Fibroblast of skin of right quadriceps (primary cell): Measurements from ENCODE around the gene G6PD.
"Not testable (repeated sequence)": the region's sequence is repeated elsewhere in the genome, so short reads cannot be mapped to it uniquely, and the experiment has no call there.

Source experiments
- DNase-seq: peaks from one replicate; pipeline ENCODE4 v3.0.0-alpha.2; 2013

G6PD gene

DNA sequence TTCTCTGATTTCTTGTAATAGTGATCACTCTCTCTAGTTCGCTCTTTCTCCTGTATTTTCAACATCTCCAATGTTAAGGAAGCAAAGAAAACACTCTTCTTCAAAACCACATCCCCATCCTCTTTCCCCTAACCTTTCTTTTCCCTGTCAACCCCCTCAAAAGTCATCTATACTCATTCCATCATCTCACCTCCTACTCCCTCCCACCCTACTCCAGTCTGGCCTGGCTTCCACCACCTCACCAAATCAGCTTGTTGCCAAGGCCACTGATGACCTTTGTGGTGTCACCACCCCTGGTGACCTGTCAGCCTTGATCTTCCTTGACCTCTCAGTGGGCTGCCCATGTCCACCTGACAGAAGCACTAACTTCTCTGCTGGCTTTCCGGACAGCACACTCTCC, 32.9 kb downstream of the G6PD start:
- no peak for DNase-seq

DNA sequence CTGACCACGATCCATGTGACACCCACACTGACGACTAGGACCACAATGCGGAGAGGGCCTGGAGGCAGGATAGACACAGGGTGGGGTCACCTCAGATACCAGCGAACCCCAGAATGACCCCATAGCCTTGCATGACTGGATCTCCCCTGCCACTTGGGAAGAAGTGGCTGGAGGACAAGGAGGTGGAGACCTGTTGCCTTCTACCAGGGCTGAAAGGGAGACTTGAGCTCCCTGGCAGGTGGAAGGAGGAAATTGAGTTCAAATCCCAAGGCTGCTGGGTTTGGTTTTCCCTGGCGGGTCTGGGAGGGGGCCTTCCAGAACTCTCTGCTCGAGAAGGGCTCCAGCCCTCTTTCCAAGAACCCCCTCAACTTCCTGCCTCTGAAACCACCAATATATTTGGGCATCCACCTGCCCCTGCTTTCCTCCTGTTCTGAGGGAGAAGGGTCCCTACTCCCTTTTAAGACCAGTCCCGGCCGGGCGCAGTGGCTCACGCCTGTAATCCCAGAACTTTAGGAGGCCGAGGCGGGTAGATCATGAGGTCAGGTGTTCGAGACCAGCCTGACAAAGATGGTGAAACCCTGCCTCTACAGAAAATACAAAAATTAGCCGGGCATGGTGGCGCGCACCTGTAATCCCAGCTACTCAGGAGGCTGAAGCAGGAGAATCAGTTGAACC, 33.6 kb downstream of the G6PD start:
- DNase-seq, result no peak

DNA sequence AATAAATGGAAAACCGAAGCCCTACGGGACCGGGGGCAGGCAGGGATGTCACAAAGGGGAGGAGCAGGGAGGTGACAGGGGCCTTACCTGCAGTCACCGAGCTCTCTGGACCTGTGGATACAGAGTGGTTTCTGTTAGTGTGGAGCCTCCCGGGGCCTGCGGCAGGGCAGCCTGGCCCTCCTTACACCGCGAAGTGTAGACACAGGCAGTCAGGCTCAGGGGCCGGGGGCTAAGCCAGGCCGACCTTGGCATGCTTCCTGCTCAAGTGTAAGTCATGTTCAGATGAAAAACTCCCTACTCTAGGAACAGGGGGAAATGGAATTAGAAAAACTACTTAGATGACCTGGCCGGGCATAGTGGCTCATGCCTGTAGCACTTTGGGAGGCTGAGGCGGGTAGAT, 34.9 kb downstream of the G6PD start:
- no peak for DNase-seq

DNA sequence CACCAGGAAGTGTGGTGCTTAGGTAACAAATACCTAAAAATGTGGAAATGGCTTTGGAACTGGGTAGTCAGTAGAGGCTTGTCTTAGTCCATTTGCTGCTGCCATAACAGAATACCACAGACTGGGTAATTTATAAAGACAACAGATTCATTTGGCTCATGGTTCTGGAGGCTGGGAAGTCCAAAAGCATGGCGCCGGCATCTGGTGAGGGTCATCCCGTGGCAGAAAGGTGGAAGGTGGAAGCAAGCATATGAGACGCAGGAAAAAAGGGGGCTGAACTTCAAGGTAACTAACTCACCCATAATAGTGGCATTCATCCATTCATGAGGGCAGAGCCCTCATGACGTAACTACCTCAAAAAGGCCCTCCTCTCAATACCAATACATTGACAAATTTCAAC, 37.2 kb downstream of the G6PD start:
- no peak for DNase-seq

DNA sequence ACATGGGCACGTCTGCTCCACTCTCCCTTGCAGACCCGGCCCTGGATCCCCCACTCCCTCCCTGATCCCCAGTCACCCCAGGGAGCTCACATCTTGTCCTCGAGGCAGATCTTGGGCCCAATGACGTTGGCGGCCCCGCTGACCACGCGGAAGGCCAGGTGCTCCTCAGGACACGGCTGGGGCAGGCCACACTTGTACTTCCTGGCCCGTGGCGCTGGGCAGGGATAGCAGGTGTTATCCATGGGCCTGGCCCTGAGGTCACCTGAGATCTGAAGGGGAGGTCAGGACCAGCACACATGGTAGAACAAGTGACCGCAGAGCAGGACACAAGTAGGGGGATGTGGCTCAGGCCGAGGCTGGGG, 38.3 kb downstream of the G6PD start:
- DNase-seq, result no peak

DNA sequence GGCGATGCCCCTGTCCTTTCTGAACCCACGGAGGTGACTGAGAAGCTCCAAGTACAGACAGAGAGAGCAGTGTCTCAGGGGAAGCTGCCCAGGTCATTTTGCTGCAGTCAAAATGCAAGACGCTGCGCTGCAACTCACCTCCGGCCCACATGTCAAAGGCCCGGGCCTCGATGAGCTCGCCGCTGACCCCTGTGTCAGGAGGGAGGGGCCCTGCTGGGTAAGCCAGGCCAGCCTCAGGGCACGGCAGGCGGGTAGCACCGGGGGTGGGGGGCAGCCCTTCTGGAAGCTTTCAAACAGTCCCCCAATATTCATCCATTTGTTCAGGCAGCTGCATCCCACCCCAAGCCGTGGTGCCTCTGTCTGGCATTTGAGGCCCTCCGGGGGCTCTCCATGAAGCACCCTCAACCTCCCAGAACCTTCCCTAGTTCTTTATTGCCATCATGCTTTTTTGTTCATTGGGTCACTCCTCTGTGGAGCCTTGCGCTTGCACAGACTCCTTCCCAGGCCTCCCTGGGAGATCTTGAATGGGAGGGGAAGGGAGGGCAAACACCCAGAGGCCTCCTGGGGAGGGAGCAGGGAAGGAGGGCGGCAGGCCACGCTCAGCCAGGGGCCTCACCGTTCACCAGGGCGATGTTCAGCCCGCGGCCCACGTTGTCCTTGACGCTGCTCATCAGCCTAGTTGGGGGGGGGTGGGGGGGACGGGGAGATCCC, 38.8 kb downstream of the G6PD start:
- DNase-seq, result no peak

DNA sequence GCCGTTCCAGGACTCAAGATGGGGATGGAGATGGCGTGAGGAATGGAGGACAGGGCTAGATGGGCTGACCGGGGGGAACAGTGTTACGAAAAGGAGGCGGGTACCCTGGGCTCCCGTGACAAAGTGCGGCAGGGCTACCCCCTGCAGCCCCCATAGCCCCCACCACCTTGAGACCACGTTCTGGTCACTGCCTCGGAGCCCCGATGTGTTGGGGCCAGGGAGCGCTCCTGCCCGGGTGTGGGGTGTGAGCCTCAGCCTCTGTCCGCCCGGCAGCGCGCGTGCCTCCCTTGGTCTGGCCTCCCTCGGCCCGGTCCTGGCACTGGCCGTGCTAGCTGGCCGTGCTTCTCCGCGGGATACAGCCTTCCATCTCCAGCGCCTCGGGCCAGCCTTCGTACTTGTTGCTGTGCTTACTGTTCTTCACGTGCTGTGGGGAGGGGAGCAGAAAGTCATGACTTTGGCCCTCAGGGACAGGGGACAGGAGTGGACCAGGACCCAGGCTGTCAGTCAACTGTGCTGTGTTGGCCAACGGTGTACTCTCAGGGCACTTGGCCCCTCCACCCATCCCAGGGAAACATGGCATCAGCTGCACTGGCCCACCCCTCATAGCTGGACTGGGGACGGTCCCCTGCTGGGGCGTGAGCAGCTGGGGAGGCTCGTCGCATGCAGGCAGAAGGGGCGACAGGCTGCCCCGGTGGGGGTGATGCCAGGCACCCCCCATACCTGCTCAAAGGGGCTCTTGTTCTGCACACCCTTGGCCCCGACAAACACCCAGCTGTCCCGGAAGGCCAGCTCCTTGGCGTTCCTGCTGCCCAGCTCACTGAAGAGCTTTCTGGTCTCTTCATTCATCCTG, 39.9 kb downstream of the G6PD start:
- DNase-seq, result no peak

DNA sequence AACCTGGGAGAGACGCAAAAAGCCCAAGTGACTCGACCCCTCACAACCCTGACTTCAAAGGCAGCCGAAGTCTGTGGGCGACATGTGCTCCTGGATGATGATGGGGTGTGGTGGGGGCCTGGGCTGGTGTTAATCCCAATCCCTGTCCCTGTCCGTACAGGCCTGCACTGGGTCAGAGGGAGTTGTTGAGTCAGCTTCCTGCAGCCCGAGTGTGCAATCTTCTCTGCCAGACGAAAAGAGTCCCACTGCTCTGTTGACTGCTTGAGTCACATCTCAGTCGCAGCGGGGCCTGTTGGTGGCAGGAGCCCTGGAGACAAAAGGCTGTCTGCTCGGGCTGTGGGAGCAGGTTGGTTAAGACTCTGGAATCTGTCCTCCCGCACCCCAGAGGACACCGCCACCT, 40.9 kb downstream of the G6PD start:
- DNase-seq, result peak; percentile 44

DNA sequence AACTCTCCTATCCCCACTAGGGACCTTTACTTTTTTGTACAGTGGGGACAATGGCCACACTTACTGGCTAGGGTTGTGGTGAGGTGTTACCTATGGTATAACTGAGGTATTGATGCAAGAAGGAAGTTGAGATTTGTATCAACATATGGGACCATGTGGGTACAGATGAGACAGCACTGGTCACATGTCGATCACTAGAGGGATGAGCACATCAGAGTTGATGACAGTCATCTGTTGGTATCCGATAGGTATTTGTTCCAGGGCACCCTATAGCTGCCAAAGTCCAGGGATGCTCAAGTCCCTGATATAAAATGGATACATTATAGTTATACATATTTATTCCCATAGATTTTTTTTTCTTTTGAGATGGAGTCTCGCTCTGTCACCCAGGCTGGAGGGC, 43.7 kb downstream of the G6PD start:
- DNase-seq, result no peak

DNA sequence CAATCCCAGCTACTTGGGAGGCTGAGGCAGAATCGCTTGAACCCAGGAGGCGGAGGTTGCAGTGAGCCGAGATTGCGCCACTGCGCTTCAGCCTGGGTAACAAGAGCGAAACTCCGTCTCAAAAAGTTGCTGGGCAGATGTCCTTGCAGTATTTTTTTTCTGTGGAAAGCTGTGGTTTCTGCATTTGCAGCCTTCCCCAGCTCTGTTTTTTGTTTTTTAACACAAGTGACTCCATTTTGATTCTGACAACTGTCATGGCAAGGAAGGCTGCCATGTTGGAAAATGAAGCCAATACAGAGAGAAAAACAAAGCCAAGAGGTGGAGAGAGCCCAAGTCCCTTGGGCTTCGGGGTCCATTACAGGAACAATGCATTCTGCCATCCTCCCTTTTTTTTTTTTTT, 44.5 kb downstream of the G6PD start:
- DNase-seq, result no peak

DNA sequence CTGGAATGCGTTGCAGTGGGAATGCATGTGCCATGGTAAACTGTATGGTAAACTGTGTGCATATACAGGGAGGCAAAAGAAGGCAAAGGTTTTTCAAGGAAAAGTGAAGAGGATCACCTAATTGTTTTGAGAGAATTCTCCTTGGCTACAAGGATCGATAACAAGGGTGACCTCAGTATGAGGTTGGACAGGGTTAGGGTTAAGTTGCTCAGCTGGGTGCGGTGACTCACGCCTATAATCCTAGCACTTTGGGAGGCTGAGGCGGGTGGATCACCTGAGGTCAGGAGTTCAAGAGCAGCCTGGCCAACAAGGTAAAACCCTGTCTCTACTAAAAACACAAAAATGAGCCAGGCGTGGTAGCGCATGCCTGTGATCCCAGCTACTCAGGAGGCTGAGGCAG, 45.2 kb downstream of the G6PD start:
- not testable (repeated sequence) for DNase-seq

DNA sequence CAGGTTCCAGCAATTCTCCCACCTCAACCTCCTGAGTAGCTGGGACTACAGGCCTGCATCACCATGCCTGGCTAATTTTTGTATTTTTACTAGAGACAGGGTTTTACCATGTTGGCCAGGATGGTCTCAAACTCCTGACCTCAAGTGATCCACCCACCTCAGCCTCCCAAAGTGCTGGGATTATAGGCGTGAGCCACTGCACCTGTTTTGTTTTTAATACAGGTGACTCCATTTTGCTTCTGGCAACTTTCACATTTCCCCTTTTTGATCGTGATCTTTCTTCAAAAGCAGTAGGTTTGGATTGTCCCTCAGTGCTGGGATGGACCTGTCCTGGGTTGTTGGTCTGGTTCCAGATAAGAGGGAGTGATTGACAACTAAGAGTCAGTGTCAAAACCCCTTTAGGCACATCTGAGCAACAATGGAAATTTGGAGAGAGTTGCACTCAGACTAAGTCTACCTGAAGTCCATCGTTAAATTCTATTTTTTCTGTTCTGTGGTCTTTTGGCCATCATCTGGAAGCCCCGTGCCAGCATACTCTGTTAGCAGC, 50.0 kb downstream of the G6PD start:
- not testable (repeated sequence) for DNase-seq

DNA sequence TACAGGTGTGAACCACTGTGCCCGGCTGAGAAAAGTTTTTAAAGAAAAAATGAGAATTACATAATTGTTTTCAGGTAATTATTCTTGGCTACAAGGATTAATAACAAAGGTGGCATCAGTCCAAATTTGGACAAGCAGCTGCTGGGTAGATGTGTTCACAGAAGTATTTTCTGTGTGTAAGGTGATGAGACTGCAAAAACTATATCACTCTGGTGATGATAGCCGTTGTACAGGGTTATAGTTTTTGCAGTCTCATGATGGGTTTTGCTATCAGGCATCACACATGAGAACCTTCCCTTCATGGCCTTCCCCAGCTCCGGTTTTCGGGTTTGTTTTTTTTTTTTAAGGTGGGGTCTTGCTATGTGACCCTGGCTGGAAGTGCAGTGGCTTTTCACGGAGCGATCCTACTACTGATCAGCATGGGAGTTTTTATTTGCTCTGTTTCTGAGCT, 51.1 kb downstream of the G6PD start:
- DNase-seq, result no peak

DNA sequence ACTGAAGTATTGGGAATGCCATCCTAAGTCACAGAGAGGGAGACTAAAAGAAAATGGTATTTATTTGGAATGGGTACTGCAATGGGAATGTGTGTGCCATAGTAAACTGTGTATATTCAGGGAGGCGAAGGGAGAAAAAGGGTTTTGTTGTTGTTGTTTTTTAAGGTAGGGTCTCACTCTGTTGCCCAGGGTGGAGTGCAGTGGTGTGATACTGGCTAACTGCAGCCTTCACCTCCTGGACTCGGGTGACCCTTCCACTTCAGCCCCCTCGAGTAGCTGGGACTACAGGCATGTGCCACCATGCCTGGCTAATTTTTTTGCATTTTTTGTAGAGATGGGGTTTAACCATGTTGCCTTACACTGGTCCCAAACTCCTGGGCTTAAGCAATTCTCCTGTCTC, 51.9 kb downstream of the G6PD start:
- DNase-seq, result no peak

DNA sequence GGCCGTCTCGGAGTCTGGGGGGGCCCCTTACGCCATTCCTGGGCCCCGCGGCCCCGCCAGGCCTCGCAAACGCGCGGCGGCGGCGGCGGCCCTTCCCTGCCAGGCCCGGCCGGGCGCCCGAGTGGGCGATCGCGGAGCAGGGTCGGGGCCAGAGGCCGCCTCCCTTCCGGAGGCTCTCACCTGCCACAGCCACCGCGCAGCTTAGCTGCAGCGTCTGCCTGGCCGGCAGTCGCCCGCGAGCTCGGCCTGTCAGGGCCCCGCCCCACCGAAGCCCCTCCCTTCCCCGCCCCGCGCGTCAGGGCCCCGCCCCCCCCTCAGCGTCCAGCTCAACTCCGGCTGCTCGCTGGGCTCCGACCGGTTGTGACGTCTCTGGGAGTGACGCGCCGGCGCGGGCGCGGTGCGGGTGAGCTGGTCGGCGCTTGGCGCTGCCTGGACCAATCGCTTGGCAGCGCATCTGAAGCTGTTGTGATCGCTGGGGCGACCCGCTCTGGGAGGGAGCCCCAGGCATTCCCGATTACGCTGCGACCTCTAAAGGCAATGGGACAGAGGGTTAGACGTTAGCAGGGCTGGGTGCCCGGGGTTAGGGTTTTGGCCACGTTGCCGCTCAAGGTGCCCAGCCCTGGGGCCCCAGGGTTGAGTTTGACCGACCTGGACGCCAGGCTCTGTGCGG, 56.1 kb downstream of the G6PD start, which contains the start of gene SLC10A3:
Gene SLC10A3, minus strand, starts transcription at position 216 of the 670 bp plus-strand sequence. CDS start 1,689 bp downstream, outside the sequence.
- DNase-seq, result peak; percentile 92

DNA sequence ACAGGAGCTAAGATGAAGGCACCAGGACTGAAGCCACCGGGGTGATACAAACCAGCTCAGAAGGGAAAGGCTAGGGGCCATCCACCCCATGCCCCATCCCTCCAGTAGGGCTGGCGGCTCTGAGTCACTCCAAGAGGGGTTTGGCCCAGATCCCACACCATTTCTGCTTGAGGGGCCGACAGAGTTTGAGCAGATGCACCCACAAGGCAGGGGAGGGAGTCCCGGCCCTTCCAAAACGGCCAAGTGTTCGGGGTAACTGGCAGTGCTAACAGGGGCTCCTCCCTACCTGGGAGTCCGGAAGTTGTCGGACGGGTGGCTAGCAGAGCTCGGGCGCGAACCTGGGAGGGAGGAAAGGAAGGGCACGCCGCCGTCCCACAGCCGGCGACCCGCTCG, 56.6 kb downstream of the G6PD start:
- DNase-seq, result peak; percentile 52

DNA sequence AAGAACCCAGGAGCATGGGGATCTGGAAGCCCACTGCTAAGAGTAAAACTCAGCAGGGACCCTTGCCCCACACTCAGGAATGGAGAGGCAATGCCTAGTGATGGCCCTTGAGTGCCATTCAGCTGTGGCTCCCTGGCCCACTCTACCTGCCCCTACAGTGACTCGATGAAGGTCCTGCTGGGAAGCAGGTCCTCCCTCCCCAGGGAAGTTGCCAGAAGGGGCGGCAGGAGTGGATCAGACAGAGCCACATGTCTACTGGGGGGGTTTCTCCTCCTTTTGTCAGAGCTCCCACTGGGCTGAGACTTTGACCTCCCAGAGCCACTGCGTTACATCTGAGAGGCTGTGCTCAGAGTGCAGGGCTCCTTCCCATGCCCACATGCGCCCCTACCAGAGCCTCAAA, 57.5 kb downstream of the G6PD start:
- no peak for DNase-seq

DNA sequence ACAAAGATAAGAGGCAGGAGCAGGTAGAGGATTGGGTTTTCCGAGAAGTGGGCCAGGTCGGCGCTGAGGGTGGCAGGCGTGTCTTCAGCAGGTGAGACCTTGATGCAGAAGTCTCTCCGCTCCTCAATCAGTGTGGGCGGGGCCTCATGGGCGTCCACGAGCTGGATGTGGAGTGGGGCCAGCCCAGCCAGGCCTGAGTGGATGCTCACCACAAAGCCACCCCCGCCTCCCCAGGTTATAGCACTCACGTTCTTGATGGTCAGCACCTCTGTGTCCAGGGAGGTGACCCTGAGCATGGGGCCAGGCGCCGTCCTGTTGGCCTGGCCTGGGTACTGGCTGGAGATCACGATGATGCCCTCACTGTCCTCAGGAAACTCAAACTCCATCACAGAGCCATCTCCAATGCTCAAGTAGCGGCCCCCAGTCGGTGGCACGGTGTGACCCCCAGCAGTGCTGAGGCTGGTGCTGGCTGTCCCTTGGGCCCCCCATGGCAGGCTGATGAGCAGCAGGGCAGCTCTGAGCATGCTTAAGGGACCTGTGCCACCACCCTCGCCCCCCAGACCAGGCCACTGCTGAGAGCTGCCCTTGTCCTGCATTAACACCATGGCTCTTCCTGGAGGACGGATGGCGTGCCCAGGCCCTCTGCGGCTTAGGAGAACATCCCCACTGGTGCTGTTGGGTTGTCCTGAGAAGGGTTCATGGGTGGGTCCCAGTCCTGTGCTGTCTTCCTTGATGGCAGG, 58.1 kb downstream of the G6PD start:
- no peak for DNase-seq

DNA sequence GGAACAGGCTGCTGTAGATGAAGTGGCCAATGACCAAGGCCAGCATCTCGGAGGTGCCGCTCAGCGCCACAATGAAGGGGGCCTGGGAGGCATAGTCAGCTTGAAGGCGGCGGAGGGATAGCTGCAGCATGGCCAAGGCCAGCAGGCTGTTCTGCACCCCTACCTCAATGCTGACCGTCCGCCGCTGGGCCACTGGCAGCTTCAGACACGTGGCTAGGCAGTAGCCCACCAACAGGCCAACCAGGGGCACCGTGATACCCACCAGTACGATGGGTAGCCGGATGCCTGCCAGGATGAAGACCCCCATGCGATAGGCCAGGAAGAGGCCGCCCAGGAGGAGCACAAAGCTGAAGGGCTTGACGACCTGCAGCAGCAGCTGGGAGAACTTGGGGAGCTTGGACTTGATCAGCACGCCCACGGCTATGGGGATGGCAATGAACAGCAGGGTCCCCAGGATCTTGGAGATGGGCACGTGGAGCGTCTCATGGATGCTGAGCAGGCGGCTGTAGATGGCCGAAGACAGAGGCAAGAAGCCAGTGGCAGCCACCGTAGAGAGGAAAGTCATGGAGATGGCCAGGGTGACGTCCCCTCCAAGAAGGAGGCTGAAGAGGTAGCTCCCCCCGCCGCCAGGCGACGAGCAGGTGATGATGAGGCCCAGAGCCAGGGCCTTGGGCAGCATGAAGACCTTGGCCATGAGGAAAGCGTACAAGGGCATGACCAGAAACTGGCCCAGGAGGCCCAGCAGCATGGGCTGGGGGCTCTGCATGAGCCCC, 58.9 kb downstream of the G6PD start:
- no peak for DNase-seq

DNA sequence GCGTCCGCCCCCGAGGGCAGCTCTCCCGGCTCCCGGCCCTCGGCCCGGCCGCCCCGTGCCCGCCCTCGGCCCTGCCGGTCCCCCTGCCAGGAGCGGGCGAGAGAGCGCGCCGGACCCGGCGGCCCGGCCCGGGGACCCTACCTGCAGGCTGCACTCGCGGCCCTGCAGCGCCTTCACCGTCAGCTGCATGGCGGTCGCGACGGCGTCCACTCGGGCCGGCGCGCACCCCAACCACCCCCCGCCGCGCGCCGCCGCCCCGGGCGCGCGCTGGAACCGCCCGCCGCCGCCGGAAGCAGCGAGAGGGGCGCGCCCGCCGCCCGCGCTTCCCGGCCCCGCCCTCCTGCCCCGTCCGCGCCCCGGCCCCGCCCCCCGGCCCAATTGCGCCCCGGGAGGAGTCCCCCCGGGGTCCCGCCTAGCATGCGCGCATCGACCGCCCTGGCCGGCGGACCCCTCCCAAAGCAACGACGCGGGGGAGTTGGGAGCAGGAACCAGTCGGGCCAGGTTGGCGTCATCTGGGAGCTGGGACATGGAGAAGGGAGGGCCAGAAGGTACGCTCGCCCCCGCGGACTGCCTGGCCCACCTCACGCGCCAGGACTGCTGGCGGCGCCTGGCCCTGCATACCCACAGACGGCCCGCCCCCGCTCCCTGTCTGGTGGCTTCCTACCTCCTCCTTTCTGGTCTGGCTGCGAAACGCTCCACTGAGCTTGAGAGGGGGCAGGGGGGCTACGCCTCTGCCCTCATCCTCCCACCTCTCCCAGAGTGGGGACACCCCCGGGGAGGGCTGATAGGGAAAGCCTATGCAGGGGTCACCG, 60.0 kb downstream of the G6PD start, which contains the start of gene UBL4A:
Gene UBL4A, minus strand, starts transcription at position 220 of the 812 bp plus-strand sequence. Its CDS starts 31 bp downstream, at position 189.
- DNase-seq, result peak; percentile 25
